ENCODE data around the gene HES1.

HES1 gene

DNA sequence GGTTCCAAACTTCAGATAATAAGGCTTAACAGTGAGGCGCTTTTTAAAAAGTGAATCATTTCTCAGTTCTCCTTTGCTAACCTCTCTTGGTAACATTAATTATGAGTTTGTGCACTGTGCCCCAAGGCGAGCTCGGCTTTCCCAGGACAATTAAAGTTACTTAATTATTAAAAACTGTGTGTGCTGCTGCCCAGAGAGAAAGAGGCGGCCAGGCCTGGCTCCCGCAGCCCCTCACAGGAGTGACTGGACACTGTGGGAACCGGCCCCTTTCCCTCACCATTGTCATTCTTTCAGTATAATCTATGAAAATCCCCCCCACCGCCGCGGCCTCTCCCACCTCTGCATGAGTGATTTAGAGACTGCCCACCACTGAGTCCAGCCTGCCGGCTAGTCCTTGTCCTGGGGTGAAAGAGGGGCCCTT lies 43.1 kb upstream of the HES1 start:
- no peak for DNase-seq (ENCODE audit: low read depth, low spot score)
- Histone ChIP-seq H3K4me1 (ENCODE audit: control insufficient read depth, insufficient read depth, low read length) (peaks cover 7% of the 10 kb centered on the region), H3K27me3 (ENCODE audit: control insufficient read depth, insufficient read depth, low read length) (no peaks in the 10 kb centered on the region), H3K36me3 (ENCODE audit: control insufficient read depth, insufficient read depth, low read length) (no peaks in the 10 kb centered on the region), H3K9me3 (ENCODE audit: control insufficient read depth, insufficient read depth, low read length) (no peaks in the 10 kb centered on the region), H3K4me3 (ENCODE audit: low read length) (no peak overlapping the region), H3K27ac (ENCODE audit: low read length) (no peak overlapping the region)
- no CpG with 5 or more reads among the region's 10 CpGs for WGBS (ENCODE audit: insufficient coverage, insufficient read length)

DNA sequence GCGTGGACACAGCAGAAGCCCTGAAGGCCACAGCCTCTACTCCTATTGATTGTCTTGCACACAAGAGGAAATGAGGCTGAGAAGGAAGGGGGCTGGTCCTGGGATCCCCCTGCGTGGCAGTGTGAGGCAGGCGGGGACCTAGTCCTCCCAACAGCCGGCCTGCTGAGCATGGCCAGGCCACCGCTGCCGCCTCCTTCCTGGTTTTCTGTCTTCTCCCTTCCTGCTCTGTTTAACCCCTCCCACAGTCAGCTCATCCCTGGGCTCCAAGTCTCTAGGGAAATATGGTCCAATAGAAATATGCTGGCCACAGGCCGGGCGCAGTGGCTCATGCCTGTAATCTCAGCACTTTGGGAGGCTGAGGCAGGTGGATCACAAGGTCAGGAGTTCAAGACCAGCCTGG lies 42.1 kb upstream of the HES1 start:
- no CpG with 5 or more reads among the region's 8 CpGs for WGBS (ENCODE audit: insufficient coverage, insufficient read length)
- DNase-seq (ENCODE audit: low read depth, low spot score) = no peak
- Histone ChIP-seq H3K27me3 (ENCODE audit: control insufficient read depth, insufficient read depth, low read length) (no peaks in the 10 kb centered on the region), H3K9me3 (ENCODE audit: control insufficient read depth, insufficient read depth, low read length) (no peaks in the 10 kb centered on the region), H3K27ac (ENCODE audit: low read length) (no peak overlapping the region), H3K4me1 (ENCODE audit: control insufficient read depth, insufficient read depth, low read length) (peaks cover 9% of the 10 kb centered on the region), H3K4me3 (ENCODE audit: low read length) (no peak overlapping the region), H3K36me3 (ENCODE audit: control insufficient read depth, insufficient read depth, low read length) (no peaks in the 10 kb centered on the region)

DNA sequence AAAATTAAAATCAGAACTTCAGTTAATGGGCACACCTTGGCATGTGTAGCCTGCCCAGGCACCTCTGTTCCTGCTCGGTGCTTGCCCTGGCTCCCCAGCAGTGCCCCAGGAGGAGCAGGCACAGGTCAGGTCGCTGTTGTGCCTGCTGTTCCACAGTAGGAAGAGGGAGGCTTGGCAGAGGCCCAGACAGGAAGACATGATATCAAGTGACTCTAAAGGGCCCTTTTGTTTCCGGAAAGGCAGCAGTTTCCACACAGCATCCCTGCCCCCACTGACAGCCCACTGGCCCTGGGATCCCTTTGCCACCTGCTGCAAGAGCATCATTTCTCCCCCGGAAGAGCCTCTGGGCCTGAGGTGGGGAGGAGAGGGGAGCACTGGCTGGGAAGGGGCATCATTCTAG lies 40.5 kb upstream of the HES1 start:
- H3K4me1 ChIP-seq (ENCODE audit: control insufficient read depth, insufficient read depth, low read length) = peaks cover 3% of the 10 kb centered on the region; the same call in 1 of the 2 replicates
- H3K36me3 ChIP-seq (ENCODE audit: control insufficient read depth, insufficient read depth, low read length) = no peaks in the 10 kb centered on the region
- no CpG with 5 or more reads among the region's 4 CpGs for WGBS (ENCODE audit: insufficient coverage, insufficient read length)
- no peak for DNase-seq (ENCODE audit: low read depth, low spot score)
- no peaks in the 10 kb centered on the region for H3K9me3 ChIP-seq (ENCODE audit: control insufficient read depth, insufficient read depth, low read length)
- no peak overlapping the region for H3K4me3 ChIP-seq (ENCODE audit: low read length)
- no peak overlapping the region for H3K27ac ChIP-seq (ENCODE audit: low read length)
- H3K27me3 ChIP-seq (ENCODE audit: control insufficient read depth, insufficient read depth, low read length) = no peaks in the 10 kb centered on the region

DNA sequence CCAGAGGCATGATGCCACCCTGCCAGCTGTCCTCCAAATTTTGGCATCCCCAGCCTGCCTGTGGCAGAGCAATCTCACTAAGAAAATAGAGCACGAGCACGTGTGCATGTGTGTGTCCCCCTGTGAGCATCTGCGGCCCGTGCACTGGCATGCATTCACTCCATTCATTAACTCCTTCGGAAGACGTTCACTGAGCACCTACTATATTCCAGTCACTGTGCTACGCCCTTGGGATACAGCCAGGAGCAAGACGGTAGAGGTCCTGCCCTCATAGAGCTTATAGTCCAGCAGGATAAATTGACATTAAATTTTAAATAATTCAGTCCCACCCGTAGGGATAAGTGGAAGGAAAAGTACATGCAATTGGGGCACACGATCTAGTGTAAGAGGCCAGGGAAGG lies 40.0 kb upstream of the HES1 start:
- no CpG with 5 or more reads among the region's 10 CpGs for WGBS (ENCODE audit: insufficient coverage, insufficient read length)
- H3K4me1 ChIP-seq (ENCODE audit: control insufficient read depth, insufficient read depth, low read length) = peaks cover 3% of the 10 kb centered on the region; the same call in 1 of the 2 replicates
- H3K9me3 ChIP-seq (ENCODE audit: control insufficient read depth, insufficient read depth, low read length) = no peaks in the 10 kb centered on the region
- H3K27ac ChIP-seq (ENCODE audit: low read length) = no peak overlapping the region
- DNase-seq (ENCODE audit: low read depth, low spot score) = no peak
- no peaks in the 10 kb centered on the region for H3K27me3 ChIP-seq (ENCODE audit: control insufficient read depth, insufficient read depth, low read length)
- H3K4me3 ChIP-seq (ENCODE audit: low read length) = no peak overlapping the region
- no peaks in the 10 kb centered on the region for H3K36me3 ChIP-seq (ENCODE audit: control insufficient read depth, insufficient read depth, low read length)

DNA sequence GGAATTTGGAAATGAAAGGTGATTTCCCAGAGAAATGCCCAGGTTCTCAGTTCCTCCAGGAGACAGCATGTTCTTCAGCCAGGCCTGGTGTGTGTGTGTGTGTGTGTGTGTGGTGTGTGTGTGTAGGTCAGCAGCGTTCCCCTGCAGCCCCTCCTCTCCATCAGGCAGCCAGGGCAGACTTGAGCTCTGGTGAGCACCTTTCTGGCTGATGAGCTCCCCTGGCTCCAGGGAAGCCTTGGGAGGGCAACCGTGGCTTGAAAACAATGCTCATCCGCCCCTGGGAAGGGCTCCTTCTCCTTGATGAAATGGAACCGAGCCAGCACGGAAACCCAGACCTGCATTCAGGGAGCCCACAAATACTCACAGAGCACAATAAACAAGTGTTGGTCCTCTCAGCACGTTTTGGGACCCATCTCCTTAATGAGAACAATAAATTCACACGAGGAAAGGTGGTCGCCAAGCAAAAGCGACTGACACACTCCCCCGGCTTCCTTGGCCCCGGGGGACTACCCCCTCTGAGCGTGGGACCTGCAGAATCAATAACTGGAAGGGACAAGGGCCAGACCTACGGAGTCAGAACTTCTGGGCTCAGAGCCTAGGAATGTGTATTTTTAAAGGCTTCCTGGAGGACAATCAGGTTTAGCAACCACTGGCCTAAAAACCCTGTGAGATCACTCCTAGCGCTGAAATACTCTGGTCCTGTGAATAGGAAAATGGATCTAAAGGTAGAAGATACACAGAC lies 38.6 kb upstream of the HES1 start:
- H3K4me3 ChIP-seq (ENCODE audit: low read length) = no peak overlapping the region
- no peaks in the 10 kb centered on the region for H3K27me3 ChIP-seq (ENCODE audit: control insufficient read depth, insufficient read depth, low read length)
- no peaks in the 10 kb centered on the region for H3K9me3 ChIP-seq (ENCODE audit: control insufficient read depth, insufficient read depth, low read length)
- DNase-seq (ENCODE audit: low read depth, low spot score) = no peak
- H3K36me3 ChIP-seq (ENCODE audit: control insufficient read depth, insufficient read depth, low read length) = no peaks in the 10 kb centered on the region
- WGBS (ENCODE audit: insufficient coverage, insufficient read length) = no CpG with 5 or more reads among the region's 14 CpGs
- H3K27ac ChIP-seq (ENCODE audit: low read length) = no peak overlapping the region
- peaks cover 3% of the 10 kb centered on the region; the same call in 1 of the 2 replicates for H3K4me1 ChIP-seq (ENCODE audit: control insufficient read depth, insufficient read depth, low read length)

DNA sequence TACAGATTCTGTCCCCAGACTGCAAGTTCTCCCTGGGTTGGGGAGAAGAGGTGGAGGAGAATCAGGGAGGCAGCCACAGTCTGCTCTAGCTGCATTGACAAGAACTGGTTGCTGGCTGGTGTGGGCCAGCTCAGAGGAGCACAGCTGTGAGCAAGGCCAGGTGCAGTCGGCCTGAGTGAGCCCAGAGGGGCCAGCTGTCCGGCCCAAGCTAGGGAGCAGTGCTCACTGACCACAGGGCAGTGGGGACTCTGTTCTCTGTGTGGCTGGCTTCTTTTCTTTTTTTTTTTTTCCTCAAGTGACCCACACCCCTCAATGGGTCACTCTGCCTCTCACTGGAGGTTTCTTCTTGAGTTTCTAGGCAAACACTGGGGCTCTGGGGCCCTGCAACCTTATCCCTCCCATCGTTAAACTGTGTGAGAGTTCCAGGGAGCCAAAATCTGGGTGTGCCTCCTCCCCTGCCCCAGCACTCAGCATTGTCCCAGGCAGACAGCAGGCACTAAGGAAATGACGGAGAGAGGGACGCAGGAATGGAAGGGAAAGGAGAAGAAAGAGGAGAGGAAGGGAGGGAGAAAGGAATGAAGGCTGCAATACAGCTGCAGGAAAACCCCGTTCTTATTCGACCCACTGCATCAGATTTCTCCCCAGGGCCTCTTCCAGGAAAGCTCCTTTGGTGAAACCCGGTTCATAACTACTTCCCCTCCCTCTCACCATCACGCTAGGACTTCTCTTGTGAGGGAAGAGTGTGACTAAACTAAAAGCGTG lies 37.7 kb upstream of the HES1 start:
- H3K4me3 ChIP-seq (ENCODE audit: low read length) = no peak overlapping the region
- peaks cover 3% of the 10 kb centered on the region; the same call in 1 of the 2 replicates for H3K4me1 ChIP-seq (ENCODE audit: control insufficient read depth, insufficient read depth, low read length)
- no CpG with 5 or more reads among the region's 10 CpGs for WGBS (ENCODE audit: insufficient coverage, insufficient read length)
- DNase-seq (ENCODE audit: low read depth, low spot score) = no peak
- no peaks in the 10 kb centered on the region for H3K36me3 ChIP-seq (ENCODE audit: control insufficient read depth, insufficient read depth, low read length)
- no peak overlapping the region for H3K27ac ChIP-seq (ENCODE audit: low read length)
- H3K9me3 ChIP-seq (ENCODE audit: control insufficient read depth, insufficient read depth, low read length) = no peaks in the 10 kb centered on the region
- no peaks in the 10 kb centered on the region for H3K27me3 ChIP-seq (ENCODE audit: control insufficient read depth, insufficient read depth, low read length)

DNA sequence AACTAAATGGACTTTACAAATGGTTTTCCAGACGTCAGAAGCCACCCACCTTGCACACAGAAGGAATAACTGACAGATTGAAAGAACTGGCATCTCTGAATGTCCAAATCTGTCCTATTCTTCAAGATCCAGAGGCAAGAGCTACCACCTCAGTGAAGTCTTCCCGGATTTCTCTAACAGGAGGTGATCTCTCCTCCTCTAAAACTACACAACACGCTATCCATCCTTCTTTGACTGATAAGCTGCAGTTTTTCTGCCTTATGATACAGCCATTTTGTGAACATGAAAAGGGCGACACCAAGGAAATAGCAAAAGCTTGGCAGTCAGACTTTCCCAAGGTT lies 37.1 kb upstream of the HES1 start:
- no peak overlapping the region for H3K4me3 ChIP-seq (ENCODE audit: low read length)
- H3K36me3 ChIP-seq (ENCODE audit: control insufficient read depth, insufficient read depth, low read length) = no peaks in the 10 kb centered on the region
- no peak for DNase-seq (ENCODE audit: low read depth, low spot score)
- no peak overlapping the region for H3K27ac ChIP-seq (ENCODE audit: low read length)
- WGBS (ENCODE audit: insufficient coverage, insufficient read length) = no CpG with 5 or more reads among the region's 4 CpGs
- H3K9me3 ChIP-seq (ENCODE audit: control insufficient read depth, insufficient read depth, low read length) = no peaks in the 10 kb centered on the region
- peaks cover 3% of the 10 kb centered on the region; the same call in 1 of the 2 replicates for H3K4me1 ChIP-seq (ENCODE audit: control insufficient read depth, insufficient read depth, low read length)
- no peaks in the 10 kb centered on the region for H3K27me3 ChIP-seq (ENCODE audit: control insufficient read depth, insufficient read depth, low read length)

DNA sequence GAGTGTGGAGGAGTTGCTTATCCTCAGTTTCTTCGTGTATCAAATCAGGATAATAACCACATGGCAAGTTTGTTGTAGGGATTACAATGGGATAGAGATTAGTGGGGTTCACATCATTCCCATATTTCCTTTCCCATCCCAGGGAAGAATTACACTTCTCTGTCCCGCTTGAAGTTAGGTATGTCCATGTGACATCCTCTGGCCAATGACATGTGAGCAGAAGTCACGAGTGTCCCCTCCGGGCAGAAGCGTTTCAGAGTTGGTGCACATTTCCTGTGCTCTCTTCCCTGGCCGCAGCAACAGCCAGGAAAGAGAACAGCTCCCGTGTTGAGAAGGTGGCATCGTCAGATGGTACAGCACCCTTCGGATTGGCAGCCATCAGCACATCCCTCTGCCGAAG lies 36.7 kb upstream of the HES1 start:
- Histone ChIP-seq H3K27me3 (ENCODE audit: control insufficient read depth, insufficient read depth, low read length) (no peaks in the 10 kb centered on the region), H3K9me3 (ENCODE audit: control insufficient read depth, insufficient read depth, low read length) (no peaks in the 10 kb centered on the region), H3K4me1 (ENCODE audit: control insufficient read depth, insufficient read depth, low read length) (peaks cover 3% of the 10 kb centered on the region), H3K27ac (ENCODE audit: low read length) (no peak overlapping the region), H3K36me3 (ENCODE audit: control insufficient read depth, insufficient read depth, low read length) (no peaks in the 10 kb centered on the region), H3K4me3 (ENCODE audit: low read length) (no peak overlapping the region)
- no CpG with 5 or more reads among the region's 10 CpGs for WGBS (ENCODE audit: insufficient coverage, insufficient read length)
- DNase-seq (ENCODE audit: low read depth, low spot score) = no peak

DNA sequence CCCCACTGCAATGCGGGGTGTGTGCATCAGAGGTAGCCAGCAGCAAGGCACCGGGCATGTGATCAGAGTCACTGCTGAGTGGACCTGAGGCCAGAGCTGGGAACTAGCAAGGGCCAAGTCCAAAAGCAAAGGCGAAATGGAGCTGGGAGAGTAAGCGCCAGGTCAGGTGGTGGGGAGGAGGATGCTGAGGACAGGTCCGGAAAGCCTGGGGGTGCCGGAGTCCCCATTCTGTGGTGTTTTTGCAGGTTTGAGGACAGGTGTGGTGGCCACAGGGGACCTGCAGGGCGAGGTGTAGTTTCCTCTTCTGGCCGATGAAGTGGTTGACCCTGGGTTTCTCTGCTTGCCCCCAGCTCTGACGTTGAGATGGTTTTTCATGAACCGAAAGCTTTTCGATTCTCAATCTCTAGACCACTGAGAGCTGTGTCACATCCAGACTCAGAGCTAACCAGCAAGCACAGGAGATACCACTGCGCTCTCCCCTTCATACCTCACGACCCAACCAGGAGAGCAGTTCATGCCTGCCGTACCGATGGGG lies 35.0 kb upstream of the HES1 start:
- H3K27me3 ChIP-seq (ENCODE audit: control insufficient read depth, insufficient read depth, low read length) = no peaks in the 10 kb centered on the region
- no peak for DNase-seq (ENCODE audit: low read depth, low spot score)

DNA sequence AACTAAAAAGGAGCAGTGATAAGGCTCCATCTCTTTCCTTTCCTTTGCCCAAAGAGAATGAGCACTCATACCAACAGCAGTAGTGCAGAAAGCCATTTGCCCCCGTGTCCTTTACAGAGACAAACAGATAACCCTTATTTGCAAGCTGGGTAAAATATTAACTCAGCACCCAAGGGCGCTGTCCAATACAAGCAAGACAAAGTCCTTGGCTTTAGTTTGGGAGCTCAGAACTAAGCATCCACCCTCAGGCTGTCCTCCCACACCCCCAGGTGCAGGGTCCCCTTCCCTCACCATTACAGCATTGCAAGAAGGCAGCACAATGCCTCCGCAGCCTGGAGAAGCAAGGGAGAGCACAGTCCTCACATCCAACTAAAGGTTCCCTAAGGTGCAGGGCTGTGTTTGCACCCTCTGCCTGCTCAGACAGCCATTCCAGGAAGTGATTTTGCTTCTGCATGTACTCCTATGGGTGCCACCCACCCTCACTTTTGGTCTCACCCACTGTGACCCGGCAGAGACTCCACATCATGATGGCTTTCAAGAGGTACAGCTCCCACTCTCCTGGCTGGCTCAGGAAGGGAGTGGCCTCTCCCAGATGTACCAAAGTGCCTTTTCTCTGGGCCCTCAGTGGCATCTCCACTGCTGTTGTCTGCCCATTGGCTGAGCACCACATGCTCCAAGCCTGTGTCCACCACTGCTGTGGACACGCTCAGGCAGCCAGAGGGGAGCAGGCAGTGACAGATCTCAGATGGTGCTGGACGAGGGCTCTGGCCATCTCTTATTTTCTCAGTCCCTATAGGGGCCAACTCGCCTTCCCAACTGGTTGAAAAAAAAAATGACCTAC lies 34.1 kb upstream of the HES1 start:
- no peaks in the 10 kb centered on the region for H3K9me3 ChIP-seq (ENCODE audit: control insufficient read depth, insufficient read depth, low read length)
- H3K4me1 ChIP-seq (ENCODE audit: control insufficient read depth, insufficient read depth, low read length) = peaks cover 3% of the 10 kb centered on the region
- H3K36me3 ChIP-seq (ENCODE audit: control insufficient read depth, insufficient read depth, low read length) = no peaks in the 10 kb centered on the region
- H3K27ac ChIP-seq (ENCODE audit: low read length) = no peak overlapping the region
- DNase-seq (ENCODE audit: low read depth, low spot score) = no peak
- no peaks in the 10 kb centered on the region for H3K27me3 ChIP-seq (ENCODE audit: control insufficient read depth, insufficient read depth, low read length)
- H3K4me3 ChIP-seq (ENCODE audit: low read length) = no peak overlapping the region
- no CpG with 5 or more reads among the region's 7 CpGs for WGBS (ENCODE audit: insufficient coverage, insufficient read length)

More for the DNA sequence above, 35.0 kb upstream of the HES1 start:
- no peak overlapping the region for H3K27ac ChIP-seq (ENCODE audit: low read length)
- no peaks in the 10 kb centered on the region for H3K36me3 ChIP-seq (ENCODE audit: control insufficient read depth, insufficient read depth, low read length)
- no peak overlapping the region for H3K4me3 ChIP-seq (ENCODE audit: low read length)
- H3K4me1 ChIP-seq (ENCODE audit: control insufficient read depth, insufficient read depth, low read length) = peaks cover 3% of the 10 kb centered on the region
- no peaks in the 10 kb centered on the region for H3K9me3 ChIP-seq (ENCODE audit: control insufficient read depth, insufficient read depth, low read length)
- no CpG with 5 or more reads among the region's 15 CpGs for WGBS (ENCODE audit: insufficient coverage, insufficient read length)

Data from iPS DF 6.9 (cell line).